Prostate gland (tissue), 2 donors: ENCODE data around the gene PPFIA2.

Source experiments
- POLR2A ChIP-seq: fragments of 450-650 bp; IDR thresholded peaks from one replicate; pipeline ENCODE4 v1.6.1; 2016; ENCODE audit warnings: antibody characterized with exemption, mild to moderate bottlenecking
- POLR2AphosphoS5 ChIP-seq: sonication (generic); formaldehyde crosslinking; IDR thresholded peaks from one replicate; pipeline ENCODE4 v1.6.1; 2017; ENCODE audit warnings: antibody characterized with exemption
- TF ChIP-seq, protein P1 (sequence below), 4 experiments: fragments of 200-600 bp in 2 of 4; fragments of 450-650 bp in 2 of 4; sonication (generic) in 2 of 4; IDR thresholded peaks; 1 replicate in 3 of 4; 2 replicates in 1 of 4; pipeline ENCODE4 v1.5.1; 2016 to 2019; ENCODE audit warnings: antibody characterized with exemption in 4 of 4, mild to moderate bottlenecking in 2 of 4, moderate library complexity in 2 of 4

DNA sequence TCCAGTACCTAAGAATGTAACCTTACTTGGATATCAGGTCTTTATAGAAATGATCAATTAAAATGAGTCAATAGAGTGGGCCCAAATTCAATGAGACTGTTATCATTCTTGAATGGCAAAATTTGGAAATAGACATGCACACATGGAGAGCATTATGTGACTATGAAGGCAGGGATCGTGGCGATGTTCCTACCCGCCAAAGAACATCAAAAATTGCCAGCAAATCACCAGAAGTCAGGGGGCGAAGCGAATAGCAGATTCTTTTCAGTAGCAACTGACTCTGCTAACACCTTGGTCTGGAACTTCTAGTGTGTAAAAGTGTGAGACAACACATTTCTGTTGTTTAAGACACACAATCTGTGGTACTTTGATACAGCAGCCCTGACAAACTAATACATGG, 488.8 kb downstream of the PPFIA2 start:
- TF ChIP-seq, protein P1, sequence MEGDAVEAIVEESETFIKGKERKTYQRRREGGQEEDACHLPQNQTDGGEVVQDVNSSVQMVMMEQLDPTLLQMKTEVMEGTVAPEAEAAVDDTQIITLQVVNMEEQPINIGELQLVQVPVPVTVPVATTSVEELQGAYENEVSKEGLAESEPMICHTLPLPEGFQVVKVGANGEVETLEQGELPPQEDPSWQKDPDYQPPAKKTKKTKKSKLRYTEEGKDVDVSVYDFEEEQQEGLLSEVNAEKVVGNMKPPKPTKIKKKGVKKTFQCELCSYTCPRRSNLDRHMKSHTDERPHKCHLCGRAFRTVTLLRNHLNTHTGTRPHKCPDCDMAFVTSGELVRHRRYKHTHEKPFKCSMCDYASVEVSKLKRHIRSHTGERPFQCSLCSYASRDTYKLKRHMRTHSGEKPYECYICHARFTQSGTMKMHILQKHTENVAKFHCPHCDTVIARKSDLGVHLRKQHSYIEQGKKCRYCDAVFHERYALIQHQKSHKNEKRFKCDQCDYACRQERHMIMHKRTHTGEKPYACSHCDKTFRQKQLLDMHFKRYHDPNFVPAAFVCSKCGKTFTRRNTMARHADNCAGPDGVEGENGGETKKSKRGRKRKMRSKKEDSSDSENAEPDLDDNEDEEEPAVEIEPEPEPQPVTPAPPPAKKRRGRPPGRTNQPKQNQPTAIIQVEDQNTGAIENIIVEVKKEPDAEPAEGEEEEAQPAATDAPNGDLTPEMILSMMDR (IDR thresholded peaks at IDR 0.05) = no peak
- TF ChIP-seq POLR2A = no peak
- TF ChIP-seq POLR2AphosphoS5 = no peak
